SIG-M5 treated with dmso at 0.1 percent for 504 hours (cell line): ENCODE measurements around the gene AUTS2.
"Not testable (repeated sequence)": the region's sequence is repeated elsewhere in the genome, so short reads cannot be mapped to it uniquely, and the experiment has no call there.

Experiments
- DNase-seq: peaks from one replicate; lab custom pipeline; 2025; ENCODE audit not compliant: unreplicated experiment; lab: John Stamatoyannopoulos, UW

The AUTS2 gene

GRCh38 chr7:70582927-70583895 lies 984.9 kb downstream of the AUTS2 start:
- DNase-seq = no peak

GRCh38 chr7:70583965-70584883 lies 985.9 kb downstream of the AUTS2 start:
- DNase-seq = no peak

GRCh38 chr7:70585071-70585470 lies 986.8 kb downstream of the AUTS2 start:
- no peak for DNase-seq

- DNase-seq = no peak
These were observed 988.5 kb downstream of the AUTS2 start for GRCh38 chr7:70586822-70587221.

GRCh38 chr7:70587739-70588138 lies 989.5 kb downstream of the AUTS2 start:
- DNase-seq = no peak

GRCh38 chr7:70588191-70588921 lies 990.1 kb downstream of the AUTS2 start:
- DNase-seq = no peak

GRCh38 chr7:70589010-70589409 lies 990.7 kb downstream of the AUTS2 start:
- DNase-seq = no peak

GRCh38 chr7:70589590-70589989 lies 991.3 kb downstream of the AUTS2 start:
- DNase-seq = no peak

- no peak for DNase-seq
These were observed 992.0 kb downstream of the AUTS2 start for GRCh38 chr7:70590126-70590854.

GRCh38 chr7:70591643-70592042 lies 993.4 kb downstream of the AUTS2 start:
- DNase-seq = no peak

GRCh38 chr7:70592171-70592570 lies 993.9 kb downstream of the AUTS2 start:
- no peak for DNase-seq

- no peak for DNase-seq
These were observed 995.9 kb downstream of the AUTS2 start for GRCh38 chr7:70594170-70594569.

- not testable (repeated sequence) for DNase-seq
These were observed 996.6 kb downstream of the AUTS2 start for GRCh38 chr7:70594885-70595284.

- DNase-seq = no peak
These were observed 997.1 kb downstream of the AUTS2 start for GRCh38 chr7:70595370-70595754.

- no peak for DNase-seq
These were observed 997.7 kb downstream of the AUTS2 start for GRCh38 chr7:70595755-70596597.

GRCh38 chr7:70596598-70596913 lies 998.3 kb downstream of the AUTS2 start:
- DNase-seq = no peak

- DNase-seq = no peak
These were observed 998.8 kb downstream of the AUTS2 start for GRCh38 chr7:70597066-70597465.

- DNase-seq = no peak
These were observed 1000.7 kb downstream of the AUTS2 start for GRCh38 chr7:70598976-70599375.

- DNase-seq = no peak
These were observed 1001.3 kb downstream of the AUTS2 start for GRCh38 chr7:70599446-70600190.
